Spleen (tissue), 7 donors: Measurements from ENCODE around the gene SH3RF3.

Experiments
- POLR2A ChIP-seq, 3 donors: fragments of 450-650 bp; IDR thresholded peaks; one replicate each; pipeline ENCODE4 v1.5.1; 2017; ENCODE audit warnings: antibody characterized with exemption in 3 of 3, mild to moderate bottlenecking in 1 of 3
- POLR2AphosphoS5 ChIP-seq, 3 donors: sonication (generic); formaldehyde crosslinking; IDR thresholded peaks; one replicate each; pipeline ENCODE4 v1.5.1; 2017; ENCODE audit warnings: antibody characterized with exemption in 3 of 3
- TF ChIP-seq, protein P1 (sequence below), 11 experiments: fragments of 200-600 bp in 7 of 11; fragments of 450-650 bp in 4 of 11; sonication (generic) in 4 of 11; IDR thresholded peaks in 8 of 11; conservative IDR thresholded peaks in 3 of 11; 1 replicate in 7 of 11; 2 replicates in 4 of 11; pipeline versions ENCODE4 v1.4.0 to v1.8.0; 2016 to 2021; ENCODE audit warnings: antibody characterized with exemption in 11 of 11, inconsistent platforms in 4 of 11, mild to moderate bottlenecking in 1 of 11
- donor health status: DM: no; HTN: no; CAD: no; lungs with moderate emphysema.
- donor health status: DM: no; HTN: no; CAD: no.
- donor health status: DM: no; HTN: no; CAD: no.

DNA sequence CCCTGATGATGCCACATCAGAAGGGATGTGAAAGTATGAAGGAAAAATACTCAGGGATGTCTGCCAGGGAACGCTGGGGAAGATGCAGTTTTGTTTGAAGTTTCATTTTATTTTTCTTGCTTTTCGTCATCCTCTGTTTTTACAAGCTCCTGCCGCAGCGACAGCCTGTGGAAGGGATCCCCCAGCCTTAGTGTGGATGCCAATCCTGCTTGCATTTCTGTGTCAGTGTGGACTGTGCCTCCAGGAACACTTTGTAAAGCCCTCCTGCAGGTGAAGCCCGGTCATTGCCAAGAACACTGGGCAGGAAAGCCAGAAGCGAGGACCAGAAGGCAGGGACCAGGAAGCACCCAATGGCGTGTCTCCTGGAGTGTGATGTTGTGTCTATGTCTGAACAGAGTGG, 250.5 kb downstream of the SH3RF3 start:
- TF ChIP-seq, protein P1, sequence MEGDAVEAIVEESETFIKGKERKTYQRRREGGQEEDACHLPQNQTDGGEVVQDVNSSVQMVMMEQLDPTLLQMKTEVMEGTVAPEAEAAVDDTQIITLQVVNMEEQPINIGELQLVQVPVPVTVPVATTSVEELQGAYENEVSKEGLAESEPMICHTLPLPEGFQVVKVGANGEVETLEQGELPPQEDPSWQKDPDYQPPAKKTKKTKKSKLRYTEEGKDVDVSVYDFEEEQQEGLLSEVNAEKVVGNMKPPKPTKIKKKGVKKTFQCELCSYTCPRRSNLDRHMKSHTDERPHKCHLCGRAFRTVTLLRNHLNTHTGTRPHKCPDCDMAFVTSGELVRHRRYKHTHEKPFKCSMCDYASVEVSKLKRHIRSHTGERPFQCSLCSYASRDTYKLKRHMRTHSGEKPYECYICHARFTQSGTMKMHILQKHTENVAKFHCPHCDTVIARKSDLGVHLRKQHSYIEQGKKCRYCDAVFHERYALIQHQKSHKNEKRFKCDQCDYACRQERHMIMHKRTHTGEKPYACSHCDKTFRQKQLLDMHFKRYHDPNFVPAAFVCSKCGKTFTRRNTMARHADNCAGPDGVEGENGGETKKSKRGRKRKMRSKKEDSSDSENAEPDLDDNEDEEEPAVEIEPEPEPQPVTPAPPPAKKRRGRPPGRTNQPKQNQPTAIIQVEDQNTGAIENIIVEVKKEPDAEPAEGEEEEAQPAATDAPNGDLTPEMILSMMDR (IDR thresholded peaks at IDR 0.05 in 8 of 11, conservative IDR thresholded peaks at IDR 0.05 in 3 of 11): no peak
- no peak for TF ChIP-seq POLR2A (IDR thresholded peaks at IDR 0.05)
- TF ChIP-seq POLR2AphosphoS5 (IDR thresholded peaks at IDR 0.05): no peak
